ENCODE results near the gene ERVH48-1.
A peak's percentile ranks its signal among the peaks of the same experiment; 100 is the strongest.
"Not testable (repeated sequence)": the region's sequence is repeated elsewhere in the genome, so short reads cannot be mapped to it uniquely, and the experiment has no call there.

ERVH48-1 gene

GRCh38 chr21:42956824-42957630 lies 31.6 kb upstream of the ERVH48-1 start:
- DNase-seq (ENCODE audit: low read depth, low spot score): no peak
- no peak overlapping the region for H3K4me3 ChIP-seq (ENCODE audit: low read depth, low read length)
- no peak for TF ChIP-seq CTCF (IDR thresholded peaks at IDR 0.05; ENCODE audit: low read depth, low read length)
- in situ Hi-C loops (cut with HindIII; ENCODE audit: low sequenced_read_pairs): no loop called here

GRCh38 chr21:42951193-42951592 lies 25.8 kb upstream of the ERVH48-1 start:
- H3K4me3 ChIP-seq (ENCODE audit: low read depth, low read length); in situ Hi-C loops (cut with HindIII; ENCODE audit: low sequenced_read_pairs); DNase-seq (ENCODE audit: low read depth, low spot score): not testable (repeated sequence)

GRCh38 chr21:42949094-42949755 lies 23.8 kb upstream of the ERVH48-1 start:
- DNase-seq (ENCODE audit: low read depth, low spot score); in situ Hi-C loops (cut with HindIII; ENCODE audit: low sequenced_read_pairs); H3K4me3 ChIP-seq (ENCODE audit: low read depth, low read length): not testable (repeated sequence)

GRCh38 chr21:42942244-42942643 lies 16.8 kb upstream of the ERVH48-1 start:
- in situ Hi-C loops (cut with HindIII; ENCODE audit: low sequenced_read_pairs): no loop called here

GRCh38 chr21:42941696-42942085 lies 16.3 kb upstream of the ERVH48-1 start:
- DNase-seq (ENCODE audit: low read depth, low spot score): no peak
- in situ Hi-C loops (cut with HindIII; ENCODE audit: low sequenced_read_pairs): no loop called here
- no peak for TF ChIP-seq CTCF (IDR thresholded peaks at IDR 0.05; ENCODE audit: low read depth, low read length)
- no peak overlapping the region for H3K4me3 ChIP-seq (ENCODE audit: low read depth, low read length)

More at GRCh38 chr21:42942244-42942643, 16.8 kb upstream of the ERVH48-1 start:
- no peak for TF ChIP-seq CTCF (IDR thresholded peaks at IDR 0.05; ENCODE audit: low read depth, low read length)
- no peak for DNase-seq (ENCODE audit: low read depth, low spot score)
- H3K4me3 ChIP-seq (ENCODE audit: low read depth, low read length): no peak overlapping the region

- DNase-seq (ENCODE audit: low read depth, low spot score): peak; percentile 97
- in situ Hi-C loops (cut with HindIII; ENCODE audit: low sequenced_read_pairs): no loop called here
- no peak for TF ChIP-seq CTCF (IDR thresholded peaks at IDR 0.05; ENCODE audit: low read depth, low read length)
- H3K4me3 ChIP-seq (ENCODE audit: low read depth, low read length): no peak overlapping the region
Observed at GRCh38 chr21:42939582-42940413, 14.4 kb upstream of the ERVH48-1 start.

GRCh38 chr21:42938606-42938995 lies 13.2 kb upstream of the ERVH48-1 start:
- in situ Hi-C loops (cut with HindIII; ENCODE audit: low sequenced_read_pairs): not testable (repeated sequence)

More at GRCh38 chr21:42938606-42938995, 13.2 kb upstream of the ERVH48-1 start:
- not testable (repeated sequence) for H3K4me3 ChIP-seq (ENCODE audit: low read depth, low read length); DNase-seq (ENCODE audit: low read depth, low spot score)
